K562 (cell line): ENCODE data around the gene SOCS6. TPM values are rescaled to one million over a fixed set of nuclear protein-coding genes. Genes with fewer than 3 reads are reported as not detected.

ENCODE experiments used
- ATAC-seq: fragments of 200-7000 bp; cut with Tn5 transposase; 3 replicates; pipeline ENCODE4 v1.9.1; 2020; ENCODE audit warnings: moderate library complexity
- BruUV-seq: library from RNA; stranded (reverse); fragments of 400-500 nt; replicated peaks from 2 replicates; lab custom pipeline; 2021; lab: Mats Ljungman, UMichigan
- CTCF ChIA-PET: fragments of 300-600 bp; formaldehyde crosslinking; extraction: SDS; loops from one replicate; lab custom pipeline; 2021; ENCODE audit warnings: low intra/inter-chr PET ratio; lab: Yijun Ruan, JAX
- POLR2A ChIA-PET: fragments of 300-600, 350-650 bp; sonication (Branson Sonifier 250); formaldehyde crosslinking; extraction: SDS; loops from one replicate; lab custom pipeline; 2021; ENCODE audit warnings: antibody characterized with exemption, inconsistent platforms; lab: Yijun Ruan, JAX
- DNase-seq, 4 experiments: peaks; one replicate each; pipeline versions ENCODE4 v3.0.0 to v3.0.0-alpha.2; 2011 to 2018; ENCODE audit warnings: low spot score in 3 of 4, mixed read lengths in 3 of 4; ENCODE audit errors: extremely low read depth in 1 of 4
- FAIRE-seq: peaks from 2 replicates; lab custom pipeline; 2011; peaks lifted over from hg19 to GRCh38; lab: Jason Lieb, UNC
- H2AFZ ChIP-seq: 2 replicates; pipeline ENCODE4 v1.6.0; 2011; ENCODE audit warnings: low read depth, low read length, control low read depth, inconsistent platforms
- H3K27ac ChIP-seq: fragments of 200-600 bp; 3 replicates; pipeline ENCODE4 v1.8.0; 2011; ENCODE audit warnings: low read depth, mild to moderate bottlenecking, control low read depth, inconsistent platforms, low read length, moderate library complexity, mixed read lengths; ENCODE audit errors: extremely low read depth
- H3K27me3 ChIP-seq, 2 experiments: fragments of 300-600 bp in 1 of 2; 2 replicates in 1 of 2; 3 replicates in 1 of 2; pipeline versions ENCODE4 v1.6.0 to v1.8.0; 2011; ENCODE audit warnings: inconsistent platforms in 2 of 2, low read length in 2 of 2, mild to moderate bottlenecking in 1 of 2, mixed read lengths in 1 of 2, moderate library complexity in 1 of 2; ENCODE audit not compliant: control insufficient read depth in 2 of 2, insufficient read depth in 2 of 2
- H3K36me3 ChIP-seq: fragments of 300-600 bp; 3 replicates; pipeline ENCODE4 v1.8.0; 2011; ENCODE audit warnings: mild to moderate bottlenecking, low read length, inconsistent platforms; ENCODE audit not compliant: control insufficient read depth, insufficient read depth
- H3K4me1 ChIP-seq, 2 experiments: fragments of 200-600 bp in 1 of 2; replicated peaks in 1 of 2; 2 replicates in 1 of 2; 3 replicates in 1 of 2; pipeline versions ENCODE4 v1.5.1 to v1.8.0; 2011; ENCODE audit warnings: inconsistent platforms in 2 of 2, low read length in 2 of 2, mild to moderate bottlenecking in 1 of 2, mixed read lengths in 1 of 2, moderate library complexity in 1 of 2; ENCODE audit not compliant: control insufficient read depth in 2 of 2, insufficient read depth in 2 of 2
- H3K4me2 ChIP-seq: 2 replicates; pipeline ENCODE4 v1.6.1; 2011; ENCODE audit warnings: low read length, control low read depth, inconsistent platforms, mixed read lengths; ENCODE audit not compliant: insufficient read depth
- H3K4me3 ChIP-seq: fragments of 200-600 bp; sonication (generic), shearing (Covaris generic); 2 replicates; pipeline ENCODE4 v1.5.1; 2016; ENCODE audit warnings: control low read depth, inconsistent platforms
- H3K79me2 ChIP-seq: fragments of 200-600 bp; 3 replicates; pipeline ENCODE4 v1.8.0; 2011; ENCODE audit warnings: low read length, inconsistent platforms; ENCODE audit not compliant: control insufficient read depth, insufficient read depth
- H3K9ac ChIP-seq, 2 experiments: 2 replicates each; pipeline versions ENCODE4 v1.6.0 to v1.6.1; 2011; ENCODE audit warnings: low read depth in 2 of 2, low read length in 2 of 2, control low read depth in 1 of 2, inconsistent platforms in 1 of 2, mild to moderate bottlenecking in 1 of 2, mixed read lengths in 1 of 2; ENCODE audit not compliant: insufficient read depth in 1 of 2
- H3K9me1 ChIP-seq: one replicate; pipeline ENCODE4 v1.6.0; 2011; ENCODE audit warnings: inconsistent platforms, mild to moderate bottlenecking, low read length, moderate library complexity; ENCODE audit not compliant: control insufficient read depth, insufficient read depth
- H3K9me3 ChIP-seq: replicated peaks from 2 replicates; pipeline ENCODE4 v1.5.1; 2011; ENCODE audit warnings: low read depth, low read length, inconsistent platforms; ENCODE audit not compliant: control insufficient read depth, insufficient read depth
- H4K20me1 ChIP-seq: replicated peaks from 2 replicates; pipeline ENCODE4 v1.6.1; 2011; ENCODE audit warnings: low read length, inconsistent platforms, mixed read lengths; ENCODE audit not compliant: control insufficient read depth, insufficient read depth
- FOXJ3 ChIP-seq: sonication (generic); formaldehyde crosslinking; IDR thresholded peaks from 2 replicates; pipeline ENCODE4 v1.4.0; 2020; ENCODE audit warnings: mild to moderate bottlenecking, missing genetic modification reagents
- HDAC1 ChIP-seq, 2 experiments: fragments of 450-650 bp; IDR thresholded peaks; 2 replicates each; pipeline ENCODE4 v1.6.1; 2016 to 2017; ENCODE audit warnings: inconsistent platforms in 1 of 2, mild to moderate bottlenecking in 1 of 2, moderate library complexity in 1 of 2
- MAFK ChIP-seq: IDR thresholded peaks from 2 replicates; pipeline ENCODE4 v1.6.1; 2011; ENCODE audit warnings: low read length, improper control_type of control experiment
- MCM5 ChIP-seq: fragments of 450-650 bp; IDR thresholded peaks from 2 replicates; pipeline ENCODE4 v1.6.1; 2016; ENCODE audit warnings: low read depth
- PHF21A ChIP-seq: fragments of 450-650 bp; IDR thresholded peaks from 2 replicates; pipeline ENCODE4 v1.6.1; 2017; ENCODE audit warnings: low read depth, borderline replicate concordance
- SRSF9 ChIP-seq: fragments of 200-400 bp; formaldehyde crosslinking; IDR thresholded peaks from 2 replicates; pipeline ENCODE4 v1.6.1; 2017; ENCODE audit warnings: low read depth, low read length, borderline replicate concordance
- ZNF408 ChIP-seq: fragments of 250-450 bp; sonication (Bioruptor Pico); IDR thresholded peaks from 2 replicates; pipeline ENCODE4 v1.4.0; 2020; ENCODE audit warnings: low read depth, mild to moderate bottlenecking, moderate library complexity
- WGBS: fragments of 100-300 bp; shearing (Covaris generic); methylation state at CpG from one replicate; pipeline ENCODE4 v1.1.6; 2016; ENCODE audit warnings: low coverage, mixed read lengths; ENCODE audit not compliant: insufficient coverage; ENCODE audit errors: missing lambda C conversion rate; 5-methylcytosine and 5-hydroxymethylcytosine counted together
- in situ Hi-C: fragments of 300-500 bp; cut with MboI; formaldehyde crosslinking; loops from 4 replicates; pipeline ENCODE4 v1.15.0; 2018; ENCODE audit warnings: inconsistent platforms, mixed read lengths
- intact Hi-C: fragments of 100-400 bp; cut with micrococcal nuclease; formaldehyde crosslinking; loops from 2 replicates; pipeline ENCODE4 v1.14.2; 2022
- polyA plus RNA-seq, 8 experiments: library from polyadenylated mRNA; depleted of rRNA in 4 of 8; stranded (reverse) in 5 of 8; unstranded in 3 of 8; fragments of >200 nt; fragmentation: Nextera tagmentation in 2 of 8; fragmentation: Illumina TruSeq in 1 of 8; extraction: Ambion mirVana in 2 of 8; extraction: Trizol in 1 of 8; gene quantifications; 2 replicates each; pipeline versions ENCODE4 v1.2.1 to v1.2.3, GENCODE V29; 2011 to 2014; ENCODE audit warnings: inconsistent platforms in 1 of 8, missing spikeins in 1 of 8
- total RNA-seq, 7 experiments: library from RNA; depleted of rRNA in 6 of 7; stranded (reverse); fragments of >200 nt in 6 of 7; fragmentation: Illumina TruSeq in 2 of 7; extraction: Trizol in 2 of 7; gene quantifications; 2 replicates each; pipeline versions ENCODE4 v1.2.1 to v1.2.3, GENCODE V29; 2011 to 2021; ENCODE audit warnings: low replicate concordance in 1 of 7
- TF ChIP-seq, protein P1 (sequence below): IDR thresholded peaks from 2 replicates; pipeline ENCODE4 v1.6.1; 2016; ENCODE audit warnings: missing genetic modification characterization, missing compliant biosample characterization
- TF ChIP-seq, protein P2 (sequence below), 2 experiments: fragments of 450-650 bp; IDR thresholded peaks; 2 replicates each; pipeline ENCODE4 v1.6.1; 2016
- TF ChIP-seq, protein P3 (sequence below): fragments of 450-650 bp; IDR thresholded peaks from 2 replicates; pipeline ENCODE4 v1.7.1; 2018; ENCODE audit warnings: mild to moderate bottlenecking, low read depth; ENCODE audit not compliant: partially characterized antibody
- TF ChIP-seq, protein P4 (sequence below), 2 experiments: fragments of 450-650 bp; conservative IDR thresholded peaks; 2 replicates each; pipeline ENCODE4 v1.6.1; 2017; ENCODE audit warnings: mild to moderate bottlenecking in 2 of 2, moderate library complexity in 2 of 2

SOCS6 gene
- total and polyA plus RNA-seq, 9 of the 15 experiments (the other 6 are each of a cell fraction or from before 2014, with no cell fraction given): 2.5 to 7.1 (median 5.6) TPM

DNA sequence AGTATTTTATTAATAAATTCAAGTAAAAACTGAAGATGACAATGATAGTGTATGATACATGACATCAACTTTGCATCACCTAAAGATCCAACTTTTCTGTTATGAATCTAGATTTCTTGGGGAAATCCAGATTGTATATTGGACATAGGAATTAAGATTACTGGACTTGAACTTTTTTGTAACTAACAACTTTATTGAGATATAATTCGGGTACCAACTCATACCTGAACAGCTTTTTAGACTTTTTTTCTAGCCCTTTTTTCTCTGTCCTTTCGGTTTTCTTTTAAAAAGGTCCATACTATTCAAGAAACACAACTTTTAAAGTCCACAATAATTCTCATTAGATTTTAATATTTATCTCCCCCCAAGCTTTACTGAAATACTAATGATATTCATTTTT, 1.1 kb upstream of the SOCS6 start:
- no CpG with 5 or more reads among the region's 2 CpGs for WGBS
- no peak for FAIRE-seq
- Histone ChIP-seq H3K27ac (no peak overlapping the region), H3K4me2 (no peak overlapping the region), H3K9me3 (no peaks in the 10 kb centered on the region), H3K4me1 (peaks cover 10 to 17% of the 10 kb centered on the region in 2 experiments; a peak in 4 of 5 replicates), H2AFZ (no peak overlapping the region), H3K27me3 (no peaks in the 10 kb centered on the region), H3K4me3 (no peak overlapping the region), H3K79me2 (peaks cover 32% of the 10 kb centered on the region), H3K9ac (no peak overlapping the region), H3K36me3 (no peaks in the 10 kb centered on the region; the same call in 2 of the 3 replicates), H4K20me1 (peaks cover 4% of the 10 kb centered on the region), H3K9me1 (no peaks in the 10 kb centered on the region)
- POLR2A ChIA-PET: no interaction called here
- ATAC-seq: no peak
- intact Hi-C loops: loop anchor here (5.0 kb wide), 1 partner anchor 145 kb away; no protein-coding TSS in a partner anchor
- no peak for DNase-seq
- in situ Hi-C loops: no loop called here
- TSS peak; percentile 41 for BruUV-seq
- CTCF ChIA-PET: no interaction called here
- TF ChIP-seq HDAC1 (IDR thresholded peaks at IDR 0.05) (no peak), ZNF408 (CRISPR knock-in tag) (no peak), SRSF9 (no peak), MAFK (no peak), FOXJ3 (CRISPR knock-in tag) (no peak), MCM5 (no peak), PHF21A (no peak)
- TF ChIP-seq, protein P1, sequence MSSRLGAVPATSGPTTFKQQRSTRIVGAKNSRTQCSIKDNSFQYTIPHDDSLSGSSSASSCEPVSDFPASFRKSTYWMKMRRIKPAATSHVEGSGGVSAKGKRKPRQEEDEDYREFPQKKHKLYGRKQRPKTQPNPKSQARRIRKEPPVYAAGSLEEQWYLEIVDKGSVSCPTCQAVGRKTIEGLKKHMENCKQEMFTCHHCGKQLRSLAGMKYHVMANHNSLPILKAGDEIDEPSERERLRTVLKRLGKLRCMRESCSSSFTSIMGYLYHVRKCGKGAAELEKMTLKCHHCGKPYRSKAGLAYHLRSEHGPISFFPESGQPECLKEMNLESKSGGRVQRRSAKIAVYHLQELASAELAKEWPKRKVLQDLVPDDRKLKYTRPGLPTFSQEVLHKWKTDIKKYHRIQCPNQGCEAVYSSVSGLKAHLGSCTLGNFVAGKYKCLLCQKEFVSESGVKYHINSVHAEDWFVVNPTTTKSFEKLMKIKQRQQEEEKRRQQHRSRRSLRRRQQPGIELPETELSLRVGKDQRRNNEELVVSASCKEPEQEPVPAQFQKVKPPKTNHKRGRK: no peak
- TF ChIP-seq, protein P2, sequence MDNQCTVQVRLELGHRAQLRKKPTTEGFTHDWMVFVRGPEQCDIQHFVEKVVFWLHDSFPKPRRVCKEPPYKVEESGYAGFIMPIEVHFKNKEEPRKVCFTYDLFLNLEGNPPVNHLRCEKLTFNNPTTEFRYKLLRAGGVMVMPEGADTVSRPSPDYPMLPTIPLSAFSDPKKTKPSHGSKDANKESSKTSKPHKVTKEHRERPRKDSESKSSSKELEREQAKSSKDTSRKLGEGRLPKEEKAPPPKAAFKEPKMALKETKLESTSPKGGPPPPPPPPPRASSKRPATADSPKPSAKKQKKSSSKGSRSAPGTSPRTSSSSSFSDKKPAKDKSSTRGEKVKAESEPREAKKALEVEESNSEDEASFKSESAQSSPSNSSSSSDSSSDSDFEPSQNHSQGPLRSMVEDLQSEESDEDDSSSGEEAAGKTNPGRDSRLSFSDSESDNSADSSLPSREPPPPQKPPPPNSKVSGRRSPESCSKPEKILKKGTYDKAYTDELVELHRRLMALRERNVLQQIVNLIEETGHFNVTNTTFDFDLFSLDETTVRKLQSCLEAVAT (IDR thresholded peaks at IDR 0.05): no peak
- TF ChIP-seq, protein P3, sequence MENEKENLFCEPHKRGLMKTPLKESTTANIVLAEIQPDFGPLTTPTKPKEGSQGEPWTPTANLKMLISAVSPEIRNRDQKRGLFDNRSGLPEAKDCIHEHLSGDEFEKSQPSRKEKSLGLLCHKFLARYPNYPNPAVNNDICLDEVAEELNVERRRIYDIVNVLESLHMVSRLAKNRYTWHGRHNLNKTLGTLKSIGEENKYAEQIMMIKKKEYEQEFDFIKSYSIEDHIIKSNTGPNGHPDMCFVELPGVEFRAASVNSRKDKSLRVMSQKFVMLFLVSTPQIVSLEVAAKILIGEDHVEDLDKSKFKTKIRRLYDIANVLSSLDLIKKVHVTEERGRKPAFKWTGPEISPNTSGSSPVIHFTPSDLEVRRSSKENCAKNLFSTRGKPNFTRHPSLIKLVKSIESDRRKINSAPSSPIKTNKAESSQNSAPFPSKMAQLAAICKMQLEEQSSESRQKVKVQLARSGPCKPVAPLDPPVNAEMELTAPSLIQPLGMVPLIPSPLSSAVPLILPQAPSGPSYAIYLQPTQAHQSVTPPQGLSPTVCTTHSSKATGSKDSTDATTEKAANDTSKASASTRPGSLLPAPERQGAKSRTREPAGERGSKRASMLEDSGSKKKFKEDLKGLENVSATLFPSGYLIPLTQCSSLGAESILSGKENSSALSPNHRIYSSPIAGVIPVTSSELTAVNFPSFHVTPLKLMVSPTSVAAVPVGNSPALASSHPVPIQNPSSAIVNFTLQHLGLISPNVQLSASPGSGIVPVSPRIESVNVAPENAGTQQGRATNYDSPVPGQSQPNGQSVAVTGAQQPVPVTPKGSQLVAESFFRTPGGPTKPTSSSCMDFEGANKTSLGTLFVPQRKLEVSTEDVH: no peak
- TF ChIP-seq, protein P4, sequence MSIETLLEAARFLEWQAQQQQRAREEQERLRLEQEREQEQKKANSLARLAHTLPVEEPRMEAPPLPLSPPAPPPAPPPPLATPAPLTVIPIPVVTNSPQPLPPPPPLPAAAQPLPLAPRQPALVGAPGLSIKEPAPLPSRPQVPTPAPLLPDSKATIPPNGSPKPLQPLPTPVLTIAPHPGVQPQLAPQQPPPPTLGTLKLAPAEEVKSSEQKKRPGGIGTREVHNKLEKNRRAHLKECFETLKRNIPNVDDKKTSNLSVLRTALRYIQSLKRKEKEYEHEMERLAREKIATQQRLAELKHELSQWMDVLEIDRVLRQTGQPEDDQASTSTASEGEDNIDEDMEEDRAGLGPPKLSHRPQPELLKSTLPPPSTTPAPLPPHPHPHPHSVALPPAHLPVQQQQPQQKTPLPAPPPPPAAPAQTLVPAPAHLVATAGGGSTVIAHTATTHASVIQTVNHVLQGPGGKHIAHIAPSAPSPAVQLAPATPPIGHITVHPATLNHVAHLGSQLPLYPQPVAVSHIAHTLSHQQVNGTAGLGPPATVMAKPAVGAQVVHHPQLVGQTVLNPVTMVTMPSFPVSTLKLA (conservative IDR thresholded peaks at IDR 0.05): no peak
